ENCODE results near the gene TGM5.

GRCh38 chr15:43299884-43300283 is 33.2 kb upstream of the TGM5 start:
- TF ChIP-seq CTCF (IDR thresholded peaks at IDR 0.05) (no peak), POLR2A (IDR thresholded peaks at IDR 0.05) (no peak)
